ENCODE results near the gene NCKAP5.

NCKAP5 gene

DNA sequence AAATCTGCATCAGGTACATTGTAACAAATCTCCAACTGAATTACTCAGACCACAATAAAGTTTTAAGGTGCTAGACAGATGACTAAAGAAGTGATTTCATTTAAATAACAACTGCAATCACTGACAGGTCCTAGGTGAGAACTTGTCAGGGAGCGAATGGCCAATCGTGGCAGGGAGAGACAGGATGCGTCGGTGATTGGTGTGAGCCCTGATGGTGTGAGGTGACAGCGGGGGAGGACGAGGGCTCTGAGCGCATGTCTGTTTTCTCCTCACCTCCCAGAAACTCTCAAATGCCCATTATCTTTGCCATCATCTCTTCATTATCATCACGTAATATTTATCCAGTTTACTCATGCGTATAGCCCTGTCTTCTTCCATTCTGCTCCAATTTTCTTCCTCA is 690.3 kb downstream of the NCKAP5 start:
- Histone ChIP-seq H3K36me3 (no peaks in the 10 kb centered on the region), H3K4me1 (ENCODE audit: control insufficient read depth in 1 of 2, insufficient read depth in 1 of 2, low read depth in 1 of 2, low read length in 1 of 2) (no peaks in the 10 kb centered on the region), H3K4me3 (ENCODE audit: low read depth in 1 of 2, low read length in 1 of 2) (no peak overlapping the region), H3K9me3 (no peaks in the 10 kb centered on the region), H3K27ac (no peak overlapping the region), H3K27me3 (no peaks in the 10 kb centered on the region)
- TF ChIP-seq, protein P1, sequence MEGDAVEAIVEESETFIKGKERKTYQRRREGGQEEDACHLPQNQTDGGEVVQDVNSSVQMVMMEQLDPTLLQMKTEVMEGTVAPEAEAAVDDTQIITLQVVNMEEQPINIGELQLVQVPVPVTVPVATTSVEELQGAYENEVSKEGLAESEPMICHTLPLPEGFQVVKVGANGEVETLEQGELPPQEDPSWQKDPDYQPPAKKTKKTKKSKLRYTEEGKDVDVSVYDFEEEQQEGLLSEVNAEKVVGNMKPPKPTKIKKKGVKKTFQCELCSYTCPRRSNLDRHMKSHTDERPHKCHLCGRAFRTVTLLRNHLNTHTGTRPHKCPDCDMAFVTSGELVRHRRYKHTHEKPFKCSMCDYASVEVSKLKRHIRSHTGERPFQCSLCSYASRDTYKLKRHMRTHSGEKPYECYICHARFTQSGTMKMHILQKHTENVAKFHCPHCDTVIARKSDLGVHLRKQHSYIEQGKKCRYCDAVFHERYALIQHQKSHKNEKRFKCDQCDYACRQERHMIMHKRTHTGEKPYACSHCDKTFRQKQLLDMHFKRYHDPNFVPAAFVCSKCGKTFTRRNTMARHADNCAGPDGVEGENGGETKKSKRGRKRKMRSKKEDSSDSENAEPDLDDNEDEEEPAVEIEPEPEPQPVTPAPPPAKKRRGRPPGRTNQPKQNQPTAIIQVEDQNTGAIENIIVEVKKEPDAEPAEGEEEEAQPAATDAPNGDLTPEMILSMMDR (IDR thresholded peaks at IDR 0.05), result no peak

- H3K4me3 ChIP-seq (ENCODE audit: low read depth in 1 of 2, low read length in 1 of 2), result no peak overlapping the region
- no peaks in the 10 kb centered on the region for H3K4me1 ChIP-seq (ENCODE audit: control insufficient read depth in 1 of 2, insufficient read depth in 1 of 2, low read depth in 1 of 2, low read length in 1 of 2)
- no peaks in the 10 kb centered on the region for H3K36me3 ChIP-seq
- H3K27me3 ChIP-seq, result no peaks in the 10 kb centered on the region
- H3K27ac ChIP-seq, result no peak overlapping the region
- no peaks in the 10 kb centered on the region for H3K9me3 ChIP-seq
- TF ChIP-seq, protein P1 (IDR thresholded peaks at IDR 0.05), result no peak
These were observed 691.4 kb downstream of the NCKAP5 start for GRCh38 chr2:132876745-132877391.

DNA sequence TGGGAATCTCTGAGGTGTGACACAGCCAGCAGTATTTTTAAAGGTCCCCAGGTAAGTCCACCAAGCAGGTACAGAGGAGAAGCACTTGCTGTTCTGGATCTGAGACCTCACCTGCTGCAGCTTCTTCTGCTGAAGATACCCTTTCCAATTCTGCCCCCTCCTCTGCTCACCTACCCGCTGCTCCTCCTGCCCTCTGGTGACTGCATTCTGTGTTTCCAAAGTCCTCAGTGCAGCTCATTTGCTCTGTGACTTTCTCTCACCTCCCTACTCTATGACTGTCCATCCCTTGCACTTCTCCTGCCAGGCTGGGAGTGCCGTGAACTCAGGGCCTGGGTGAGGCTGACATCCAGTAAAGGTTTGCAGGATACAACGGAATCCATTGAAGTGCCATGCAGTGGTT is 693.1 kb downstream of the NCKAP5 start:
- no peak overlapping the region for H3K27ac ChIP-seq
- no peaks in the 10 kb centered on the region for H3K27me3 ChIP-seq
- TF ChIP-seq, protein P1 (IDR thresholded peaks at IDR 0.05), result no peak
- no peaks in the 10 kb centered on the region for H3K36me3 ChIP-seq
- no peaks in the 10 kb centered on the region for H3K4me1 ChIP-seq (ENCODE audit: control insufficient read depth in 1 of 2, insufficient read depth in 1 of 2, low read depth in 1 of 2, low read length in 1 of 2)
- no peak overlapping the region for H3K4me3 ChIP-seq (ENCODE audit: low read depth in 1 of 2, low read length in 1 of 2)
- no peaks in the 10 kb centered on the region for H3K9me3 ChIP-seq

DNA sequence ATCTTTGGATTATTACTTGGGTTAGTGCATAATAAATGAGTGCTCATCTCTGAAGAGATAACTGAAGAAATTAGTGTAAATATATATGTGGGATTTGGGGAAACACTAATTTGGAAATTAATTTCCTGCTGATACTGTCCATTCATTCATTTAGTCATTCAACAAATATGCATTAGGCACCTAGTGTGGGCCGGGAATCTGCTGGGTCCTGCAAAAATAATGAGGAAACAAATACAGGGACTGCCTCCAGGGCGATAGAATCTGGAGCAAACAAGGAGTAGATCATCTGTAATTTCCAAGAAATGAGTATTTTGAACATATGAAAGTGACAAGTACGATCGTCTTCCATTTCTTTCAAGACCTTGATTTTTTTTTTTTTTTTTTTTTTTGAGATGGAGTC is 694.5 kb downstream of the NCKAP5 start:
- TF ChIP-seq, protein P1 (IDR thresholded peaks at IDR 0.05), result no peak
- H3K9me3 ChIP-seq, result no peaks in the 10 kb centered on the region
- no peaks in the 10 kb centered on the region for H3K36me3 ChIP-seq
- no peak overlapping the region for H3K27ac ChIP-seq
- no peaks in the 10 kb centered on the region for H3K4me1 ChIP-seq (ENCODE audit: control insufficient read depth in 1 of 2, insufficient read depth in 1 of 2, low read depth in 1 of 2, low read length in 1 of 2)
- H3K27me3 ChIP-seq, result no peaks in the 10 kb centered on the region
- no peak overlapping the region for H3K4me3 ChIP-seq (ENCODE audit: low read depth in 1 of 2, low read length in 1 of 2)

GRCh38 chr2:132871831-132872230 is 696.4 kb downstream of the NCKAP5 start:
- TF ChIP-seq, protein P1 (IDR thresholded peaks at IDR 0.05), result no peak

More at GRCh38 chr2:132871831-132872230, 696.4 kb downstream of the NCKAP5 start:
- Histone ChIP-seq H3K4me1 (ENCODE audit: control insufficient read depth in 1 of 2, insufficient read depth in 1 of 2, low read depth in 1 of 2, low read length in 1 of 2) (no peaks in the 10 kb centered on the region), H3K27me3 (no peaks in the 10 kb centered on the region), H3K36me3 (no peaks in the 10 kb centered on the region), H3K9me3 (no peaks in the 10 kb centered on the region), H3K27ac (no peak overlapping the region), H3K4me3 (ENCODE audit: low read depth in 1 of 2, low read length in 1 of 2) (no peak overlapping the region)
